Testis (tissue), 3 donors: ENCODE results near the gene ZXDC. TPM values are rescaled to one million over a fixed set of nuclear protein-coding genes. Genes with fewer than 3 reads are reported as not detected.

Source experiments
- DNase-seq: peaks from one replicate; pipeline ENCODE4 v3.0.0-alpha.2; 2019
- H3K27ac ChIP-seq, 2 donors: fragments of 200-600 bp; sonication (generic); one replicate each; pipeline ENCODE4 v1.5.1; 2019
- H3K27me3 ChIP-seq: fragments of 200-600 bp; sonication (generic); one replicate; pipeline ENCODE4 v1.5.1; 2019
- H3K36me3 ChIP-seq: fragments of 200-600 bp; sonication (generic); one replicate; pipeline ENCODE4 v1.5.1; 2017; ENCODE audit warnings: low read depth; ENCODE audit errors: missing control alignments
- H3K4me1 ChIP-seq: fragments of 200-600 bp; sonication (generic); one replicate; pipeline ENCODE4 v1.5.1; 2019
- H3K4me3 ChIP-seq, 2 donors: fragments of 200-600 bp; sonication (generic); one replicate each; pipeline ENCODE4 v1.5.1; 2017 to 2019
- H3K9me3 ChIP-seq: fragments of 200-600 bp; sonication (generic); one replicate; pipeline ENCODE4 v1.5.1; 2017
- CTCF ChIP-seq, 3 experiments: fragments of 450-650 bp in 2 of 3; fragments of 200-600 bp in 1 of 3; sonication (generic) in 1 of 3; IDR thresholded peaks; one replicate each; pipeline ENCODE4 v1.5.1; 2016 to 2019; ENCODE audit warnings: antibody characterized with exemption in 3 of 3, mild to moderate bottlenecking in 2 of 3, moderate library complexity in 1 of 3
- POLR2A ChIP-seq: fragments of 450-650 bp; IDR thresholded peaks from one replicate; pipeline ENCODE4 v1.6.1; 2017; ENCODE audit warnings: antibody characterized with exemption, mild to moderate bottlenecking, moderate library complexity
- WGBS, 2 donors: methylation state at CpG; one replicate each; pipeline ENCODE4 v1.1.5; 2018; 5-methylcytosine and 5-hydroxymethylcytosine counted together
- intact Hi-C: fragments of 100-400 bp; cut with DNase I; formaldehyde crosslinking; loops from one replicate; pipeline ENCODE4 v1.15.1; 2023; ENCODE audit warnings: low total_unique reads
- polyA plus RNA-seq: library from polyadenylated mRNA; stranded (reverse); fragments of 350-450 nt; fragmentation: Illumina TruSeq; extraction: RNeasy Lipid Tissue Mini Kit (QIAGEN cat#74804); gene quantifications from one replicate; pipeline ENCODE4 v1.2.3, GENCODE V29; 2014; ENCODE audit warnings: low read depth, low replicate concordance; ENCODE audit not compliant: insufficient read depth
- total RNA-seq, 2 donors: library from RNA; depleted of rRNA; stranded (reverse); fragments of >200 nt; gene quantifications; one replicate each; pipeline ENCODE4 v1.2.3, GENCODE V29; 2016

Gene ZXDC
- total and polyA plus RNA-seq, 3 donors from 2014 or later = 25.6 to 80.3 (median 78.9) TPM

GRCh38 chr3:126446791-126447190 is 28.9 kb downstream of the ZXDC start:
- no peaks in the 10 kb centered on the region for H3K4me1 ChIP-seq
- TF ChIP-seq POLR2A (no peak), CTCF (IDR thresholded peaks at IDR 0.05) (no peak)
- no peak overlapping the region for H3K4me3 ChIP-seq
- H3K27ac ChIP-seq = no peak overlapping the region
- intact Hi-C loops = no loop called here
- H3K27me3 ChIP-seq = no peaks in the 10 kb centered on the region
- WGBS, 2 donors = 80 to 88% methylated on average over 2 of the region's 2 CpGs
- H3K9me3 ChIP-seq = no peaks in the 10 kb centered on the region
- DNase-seq = no peak
- no peaks in the 10 kb centered on the region for H3K36me3 ChIP-seq

- Histone ChIP-seq H3K27ac (no peak overlapping the region), H3K36me3 (no peaks in the 10 kb centered on the region), H3K27me3 (no peaks in the 10 kb centered on the region), H3K9me3 (no peaks in the 10 kb centered on the region), H3K4me3 (no peak overlapping the region), H3K4me1 (no peaks in the 10 kb centered on the region)
- no peak for TF ChIP-seq POLR2A
- DNase-seq = peak; percentile 11
- intact Hi-C loops = no loop called here
- WGBS, 2 donors = 91 to 93% methylated on average over 8 of the region's 8 CpGs
These were observed 29.4 kb downstream of the ZXDC start for GRCh38 chr3:126446301-126446700.

- H3K36me3 ChIP-seq = no peaks in the 10 kb centered on the region
- peak; percentile 11 for DNase-seq
- no peaks in the 10 kb centered on the region for H3K27me3 ChIP-seq
- H3K27ac ChIP-seq = no peak overlapping the region
- 46 to 59% methylated on average over 5 of the region's 5 CpGs for WGBS, 2 donors
- H3K4me3 ChIP-seq = no peak overlapping the region
- TF ChIP-seq CTCF (IDR thresholded peaks at IDR 0.05) (no peak), POLR2A (no peak)
- intact Hi-C loops = no loop called here
- H3K9me3 ChIP-seq = no peaks in the 10 kb centered on the region
- no peaks in the 10 kb centered on the region for H3K4me1 ChIP-seq
These were observed 30.2 kb downstream of the ZXDC start for GRCh38 chr3:126445506-126445905.

GRCh38 chr3:126442856-126443242 is 32.8 kb downstream of the ZXDC start:
- Histone ChIP-seq H3K27ac (no peak overlapping the region), H3K4me1 (no peaks in the 10 kb centered on the region), H3K27me3 (no peaks in the 10 kb centered on the region), H3K4me3 (no peak overlapping the region), H3K9me3 (no peaks in the 10 kb centered on the region), H3K36me3 (no peaks in the 10 kb centered on the region)
- 89 to 90% methylated on average over 3 of the region's 3 CpGs for WGBS, 2 donors
- TF ChIP-seq CTCF (IDR thresholded peaks at IDR 0.05) (no peak), POLR2A (no peak)
- intact Hi-C loops = no loop called here
- peak; percentile 4 for DNase-seq

GRCh38 chr3:126442094-126442855 is 33.4 kb downstream of the ZXDC start:
- DNase-seq = peak; percentile 69
- 64 to 73% methylated on average over 13 of the region's 13 CpGs for WGBS, 2 donors
- Histone ChIP-seq H3K27me3 (no peaks in the 10 kb centered on the region), H3K9me3 (no peaks in the 10 kb centered on the region), H3K27ac (no peak overlapping the region), H3K4me1 (no peaks in the 10 kb centered on the region), H3K4me3 (no peak overlapping the region), H3K36me3 (no peaks in the 10 kb centered on the region)
- intact Hi-C loops = no loop called here
- TF ChIP-seq POLR2A (no peak), CTCF (IDR thresholded peaks at IDR 0.05) (no peak)
